HCT116 (cell line): Measurements from ENCODE around the gene ITGA2B. TPM values are rescaled to one million over a fixed set of nuclear protein-coding genes. Genes with fewer than 3 reads are reported as not detected.

Experiments
- ATAC-seq: fragments of 200-7000 bp; cut with Tn5 transposase; 2 replicates; pipeline ENCODE4 v1.9.1; 2020; ENCODE audit warnings: mild to moderate bottlenecking, moderate library complexity
- BruUV-seq: library from RNA; stranded (reverse); fragments of 400-500 nt; replicated peaks from 2 replicates; lab custom pipeline; 2021; lab: Mats Ljungman, UMichigan
- CTCF ChIA-PET: fragments of 300-600 bp; sonication (Branson Sonifier 250); formaldehyde crosslinking; loops from one replicate; lab custom pipeline; 2021; ENCODE audit warnings: antibody characterized with exemption; lab: Charles Lee
- POLR2A ChIA-PET: fragments of 300-600, 350-600 bp; sonication (Branson Sonifier 250); formaldehyde crosslinking; loops from one replicate; lab custom pipeline; 2021; ENCODE audit warnings: antibody characterized with exemption; lab: Charles Lee
- RAD21 ChIA-PET, 2 experiments: fragments of 300-600 bp; sonication (Branson Sonifier 250); formaldehyde crosslinking; loops; one replicate each; lab custom pipeline; 2023; ENCODE audit warnings: low total read pairs in 2 of 2; ENCODE audit not compliant: uncharacterized antibody in 2 of 2, unreplicated experiment in 2 of 2, low non-redundant PET in 1 of 2; lab: Charles Lee
- DNase-seq: peaks from one replicate; pipeline ENCODE4 v3.0.0-alpha.2; 2010; ENCODE audit warnings: low read depth, low spot score
- H2AFZ ChIP-seq: fragments of 200-600 bp; shearing (Covaris generic), sonication (generic); 2 replicates; pipeline ENCODE4 v1.6.1; 2017; ENCODE audit warnings: low read depth, mixed run types, mixed read lengths, antibody characterized with exemption, low read length; ENCODE audit not compliant: poor library complexity, severe bottlenecking
- H3K27ac ChIP-seq: 2 replicates; pipeline ENCODE4 v1.5.1; 2012; ENCODE audit warnings: low read depth, low read length
- H3K27me3 ChIP-seq: fragments of 200-600 bp; sonication (generic); 2 replicates; pipeline ENCODE4 v1.6.1; 2016; ENCODE audit warnings: mixed run types, low read length, mixed read lengths; ENCODE audit not compliant: insufficient read depth
- H3K36me3 ChIP-seq, 2 experiments: fragments of 200-500 bp in 1 of 2; fragments of 200-600 bp in 1 of 2; sonication (Bioruptor generic) in 1 of 2; sonication (generic) in 1 of 2; 2 replicates each; pipeline versions ENCODE4 v1.5.1 to v1.6.1; 2014 to 2016; ENCODE audit warnings: low read length in 2 of 2, inconsistent platforms in 1 of 2, mixed read lengths in 1 of 2, mixed run types in 1 of 2; ENCODE audit not compliant: insufficient read depth in 2 of 2, control insufficient read depth in 1 of 2
- H3K4me1 ChIP-seq, 2 experiments: fragments of 200-600 bp in 1 of 2; sonication (generic) in 1 of 2; 2 replicates each; pipeline versions ENCODE4 v1.5.1 to v1.6.1; 2012 to 2017; ENCODE audit warnings: low read length in 2 of 2, inconsistent platforms in 1 of 2, mild to moderate bottlenecking in 1 of 2, mixed read lengths in 1 of 2, mixed run types in 1 of 2, moderate library complexity in 1 of 2; ENCODE audit not compliant: insufficient read depth in 2 of 2, control insufficient read depth in 1 of 2
- H3K4me2 ChIP-seq: fragments of 200-600 bp; sonication (generic); 2 replicates; pipeline ENCODE4 v1.6.1; 2017; ENCODE audit warnings: mixed run types, low read length, mixed read lengths
- H3K4me3 ChIP-seq, 2 experiments: fragments of 200-600 bp in 1 of 2; sonication (generic) in 1 of 2; replicated peaks in 1 of 2; 2 replicates each; pipeline ENCODE4 v1.5.1; 2011 to 2016; ENCODE audit warnings: low read length in 2 of 2, control low read depth in 1 of 2, low read depth in 1 of 2, mild to moderate bottlenecking in 1 of 2, mixed read lengths in 1 of 2, mixed run types in 1 of 2
- H3K79me2 ChIP-seq: fragments of 200-600 bp; sonication (generic); 2 replicates; pipeline ENCODE4 v1.6.1; 2017; ENCODE audit warnings: mild to moderate bottlenecking, mixed run types, low read length, moderate library complexity, mixed read lengths; ENCODE audit not compliant: insufficient read depth
- H3K9ac ChIP-seq: fragments of 200-600 bp; sonication (generic); 2 replicates; pipeline ENCODE4 v1.6.1; 2016; ENCODE audit warnings: low read length, mixed read lengths
- H3K9me2 ChIP-seq: fragments of 200-600 bp; sonication (generic), shearing (Covaris generic); 2 replicates; pipeline ENCODE4 v1.6.1; 2017; ENCODE audit warnings: mixed run types, mild to moderate bottlenecking, moderate library complexity; ENCODE audit not compliant: insufficient read depth
- H3K9me3 ChIP-seq, 2 experiments: fragments of 200-500 bp in 1 of 2; fragments of 200-600 bp in 1 of 2; sonication (Bioruptor generic) in 1 of 2; sonication (generic) in 1 of 2; 2 replicates each; pipeline ENCODE4 v1.6.1; 2014 to 2017; ENCODE audit warnings: low read length in 2 of 2, mixed read lengths in 2 of 2, inconsistent platforms in 1 of 2, low read depth in 1 of 2, mild to moderate bottlenecking in 1 of 2, mixed run types in 1 of 2, moderate library complexity in 1 of 2; ENCODE audit not compliant: control insufficient read depth in 1 of 2, insufficient read depth in 1 of 2
- H4K20me1 ChIP-seq: fragments of 200-600 bp; sonication (generic), shearing (Covaris generic); 2 replicates; pipeline ENCODE4 v1.6.1; 2017; ENCODE audit warnings: mixed run types, mild to moderate bottlenecking, moderate library complexity; ENCODE audit not compliant: insufficient read depth
- FOSL1 ChIP-seq: IDR thresholded peaks from 2 replicates; pipeline ENCODE4 v1.6.1; 2012; ENCODE audit warnings: low read depth
- ZBTB33 ChIP-seq: IDR thresholded peaks from 2 replicates; pipeline ENCODE4 v1.6.1; 2011; ENCODE audit warnings: mild to moderate bottlenecking, low read length, moderate library complexity; ENCODE audit not compliant: insufficient replicate concordance; ENCODE audit errors: extremely low read depth
- intact Hi-C: fragments of 100-400 bp; cut with micrococcal nuclease; formaldehyde crosslinking; loops from 2 replicates; pipeline ENCODE4 v1.10.0; 2022
- total RNA-seq: library from RNA; stranded (reverse); gene quantifications from one replicate; pipeline ENCODE4 v1.2.1, GENCODE V29; 2021; ENCODE audit not compliant: unreplicated experiment

ITGA2B gene
- total RNA-seq, 1 experiment from 2014 or later = 7.6 TPM

DNA sequence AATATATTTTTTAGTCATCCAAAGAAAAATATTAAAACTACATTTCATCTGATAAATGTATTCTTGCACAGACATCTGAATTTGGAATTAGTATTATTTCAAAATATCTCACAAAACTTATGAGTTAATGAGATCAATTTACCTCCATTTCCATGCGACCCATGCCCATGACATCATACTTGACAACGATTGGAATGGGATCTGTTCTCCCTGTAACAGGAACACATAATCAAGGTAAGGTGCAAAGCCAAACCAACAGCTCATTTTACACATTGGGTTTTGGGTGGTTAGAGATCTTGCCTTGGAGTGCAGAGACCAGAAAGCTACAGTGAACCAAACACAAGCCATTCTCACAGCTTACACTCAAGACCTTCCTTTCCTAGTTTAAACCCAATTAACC is 46.9 kb upstream of the ITGA2B start (continued):
- no peak for TF ChIP-seq ZBTB33

DNA sequence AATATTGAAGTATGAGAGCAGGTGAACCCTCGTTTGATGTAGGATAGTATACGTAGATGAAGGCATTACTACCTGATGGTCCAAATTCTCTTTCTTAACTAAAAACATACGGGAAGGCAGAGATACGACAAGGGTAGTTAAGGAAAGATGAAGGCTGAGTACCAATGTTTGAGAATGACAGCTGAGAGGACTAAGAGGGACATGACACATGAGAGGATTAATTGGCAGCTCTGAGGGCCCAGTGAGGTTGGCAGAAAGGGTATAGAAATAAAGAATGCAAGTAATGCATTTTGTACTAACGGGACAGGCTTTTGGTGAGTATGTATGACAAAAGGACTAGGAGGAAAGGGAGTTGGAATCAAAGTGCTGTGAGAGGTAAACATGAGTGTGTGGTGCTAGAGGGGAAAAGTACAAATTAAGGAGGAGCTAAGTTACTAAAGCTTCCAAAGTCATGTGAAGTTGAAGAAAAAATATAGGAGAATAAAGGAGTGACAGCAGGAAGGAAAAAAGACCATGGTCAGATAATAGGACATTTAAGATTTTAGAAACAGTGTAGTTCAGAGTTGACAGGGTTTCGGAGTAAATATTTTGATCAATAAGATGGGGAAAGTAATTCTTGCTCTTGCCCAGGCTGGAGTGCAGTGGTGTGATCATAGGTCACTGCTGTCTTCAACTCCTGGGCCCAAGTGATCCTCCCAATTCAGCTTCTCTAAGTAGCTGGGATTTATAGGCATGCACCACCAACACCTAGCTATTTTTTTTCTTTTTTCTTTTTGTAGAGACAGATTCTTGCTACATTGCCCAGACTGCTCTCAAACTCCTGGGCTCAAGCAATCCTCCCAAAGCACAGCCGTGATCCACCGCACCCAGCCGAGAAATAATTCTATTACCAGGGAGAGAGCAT is 43.1 kb upstream of the ITGA2B start:
- Histone ChIP-seq H3K4me1 (no peaks in the 10 kb centered on the region), H3K9ac (no peak overlapping the region), H3K27me3 (no peaks in the 10 kb centered on the region), H2AFZ (no peak overlapping the region), H3K36me3 (peaks cover 12 to 13% of the 10 kb centered on the region in 2 experiments; a peak in 3 of 4 replicates), H4K20me1 (no peaks in the 10 kb centered on the region), H3K4me2 (no peak overlapping the region), H3K9me2 (no peaks in the 10 kb centered on the region), H3K79me2 (peaks cover 16% of the 10 kb centered on the region), H3K27ac (no peak overlapping the region), H3K4me3 (no peak overlapping the region)
- DNase-seq (no peak), ATAC-seq (no peak)
- no TSS peak for BruUV-seq
- ChIA-PET POLR2A (no interaction called here), CTCF (no interaction called here), RAD21 (no interaction called here)
- intact Hi-C loops = no loop called here
- TF ChIP-seq FOSL1 = no peak
- TF ChIP-seq, all 23 proteins: peak for 0
- no peaks in the 10 kb centered on the region for H3K9me3 ChIP-seq
